ENCODE measurements around the gene ATP11B. TPM values are rescaled to one million over a fixed set of nuclear protein-coding genes. Genes with fewer than 3 reads are reported as not detected.

Gene ATP11B
- total and polyA plus RNA-seq, 9 of the 15 experiments (the other 6 are each of a cell fraction or from before 2014, with no cell fraction given): 11.9 to 68.7 (median 41.8) TPM

GRCh38 chr3:182964179-182964578 is 170.9 kb downstream of the ATP11B start (continued):
- TF ChIP-seq C11orf30 (IDR thresholded peaks at IDR 0.05; ENCODE audit: low read depth) (peak; percentile 69), ZNF232 (CRISPR knock-in tag; IDR thresholded peaks at IDR 0.05) (no peak), FOXA1 (IDR thresholded peaks at IDR 0.05; ENCODE audit: borderline replicate concordance) (no peak)

- H3K27ac ChIP-seq (ENCODE audit: extremely low read depth, low read depth, low read length): no peak overlapping the region
- POLR2A ChIA-PET: no interaction called here
- ATAC-seq (no peak), DNase-seq (ENCODE audit: extremely low read depth in 1 of 4, low spot score in 3 of 4) (no peak), FAIRE-seq (no peak)
- in situ Hi-C loops (cut with MboI): no loop called here
- 0 out of 2 replicates have a peak, but pooled peaks cover 3% of the 10 kb centered on the region for H4K20me1 ChIP-seq (replicated peaks; ENCODE audit: control insufficient read depth, insufficient read depth, low read length)
- no peak overlapping the region for H3K4me2 ChIP-seq (ENCODE audit: insufficient read depth, low read length)
- peak; percentile 46; the same call in 1 of the 2 replicates for TF ChIP-seq MAFF (IDR thresholded peaks at IDR 0.05; ENCODE audit: low read length)
- TF ChIP-seq MAFG (tag; conservative IDR thresholded peaks at IDR 0.05): peak; percentile 54
- peak; percentile 78 for TF ChIP-seq C11orf30 (IDR thresholded peaks at IDR 0.05; ENCODE audit: low read depth)
- TF ChIP-seq ZNF316 (IDR thresholded peaks at IDR 0.05): peak; percentile 80
- no peak for TF ChIP-seq JUN (IDR thresholded peaks at IDR 0.05; ENCODE audit: borderline replicate concordance, low read depth, low read length)
- TF ChIP-seq JUN (CRISPR knock-in tag; IDR thresholded peaks at IDR 0.05; ENCODE audit: borderline replicate concordance): no peak
- peak; percentile 33; the same call in 1 of the 2 replicates for TF ChIP-seq MAFK (IDR thresholded peaks at IDR 0.05; ENCODE audit: low read length)
- no peak for TF ChIP-seq KHSRP (IDR thresholded peaks at IDR 0.05)
- no peak overlapping the region for H2AFZ ChIP-seq (ENCODE audit: low read depth, low read length)
- peaks cover 5% of the 10 kb centered on the region for H3K9me1 ChIP-seq (ENCODE audit: control insufficient read depth, insufficient read depth, low read length)
- CTCF ChIA-PET (ENCODE audit: low intra/inter-chr PET ratio): no interaction called here
- intact Hi-C loops (cut with micrococcal nuclease): no loop called here
- peaks cover 6 to 31% of the 10 kb centered on the region in 2 experiments for H3K4me1 ChIP-seq (replicated peaks in 1 of 2; ENCODE audit: control insufficient read depth in 2 of 2, insufficient read depth in 2 of 2, low read length in 2 of 2)
- no peak overlapping the region for H3K4me3 ChIP-seq
- H3K79me2 ChIP-seq (ENCODE audit: control insufficient read depth, insufficient read depth, low read length): peaks cover 73% of the 10 kb centered on the region
- no peaks in the 10 kb centered on the region for H3K27me3 ChIP-seq (ENCODE audit: control insufficient read depth in 2 of 2, insufficient read depth in 2 of 2, low read length in 2 of 2)
- no peaks in the 10 kb centered on the region for H3K9me3 ChIP-seq (replicated peaks; ENCODE audit: control insufficient read depth, insufficient read depth, low read depth, low read length)
- no peak overlapping the region; a peak in 1 of 4 replicates for H3K9ac ChIP-seq (ENCODE audit: insufficient read depth in 1 of 2, low read depth in 2 of 2, low read length in 2 of 2)
- WGBS (ENCODE audit: insufficient coverage, low coverage, missing lambda C conversion rate): 83% methylated on average over 9 of the region's 9 CpGs
- H3K36me3 ChIP-seq (ENCODE audit: control insufficient read depth, insufficient read depth, low read length): peaks cover 38% of the 10 kb centered on the region
- BruUV-seq (replicated peaks): no TSS peak
Observed at GRCh38 chr3:182965861-182966366, 172.6 kb downstream of the ATP11B start.
